A172 (cell line): ENCODE measurements around the gene BHMT. TPM values are rescaled to one million over a fixed set of nuclear protein-coding genes. Genes with fewer than 3 reads are reported as not detected.

Experiments
- DNase-seq: peaks from one replicate; pipeline ENCODE4 v3.0.0-alpha.2; 2015; ENCODE audit warnings: low spot score
- total RNA-seq: library from RNA; depleted of rRNA; stranded (reverse); fragments of >200 nt; shearing (Covaris generic); gene quantifications from 2 replicates; pipeline ENCODE4 v1.2.3, GENCODE V29; 2014; rRNA removed

Gene BHMT, protein sequence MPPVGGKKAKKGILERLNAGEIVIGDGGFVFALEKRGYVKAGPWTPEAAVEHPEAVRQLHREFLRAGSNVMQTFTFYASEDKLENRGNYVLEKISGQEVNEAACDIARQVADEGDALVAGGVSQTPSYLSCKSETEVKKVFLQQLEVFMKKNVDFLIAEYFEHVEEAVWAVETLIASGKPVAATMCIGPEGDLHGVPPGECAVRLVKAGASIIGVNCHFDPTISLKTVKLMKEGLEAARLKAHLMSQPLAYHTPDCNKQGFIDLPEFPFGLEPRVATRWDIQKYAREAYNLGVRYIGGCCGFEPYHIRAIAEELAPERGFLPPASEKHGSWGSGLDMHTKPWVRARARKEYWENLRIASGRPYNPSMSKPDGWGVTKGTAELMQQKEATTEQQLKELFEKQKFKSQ
- total RNA-seq: not detected in 2 replicates

DNA sequence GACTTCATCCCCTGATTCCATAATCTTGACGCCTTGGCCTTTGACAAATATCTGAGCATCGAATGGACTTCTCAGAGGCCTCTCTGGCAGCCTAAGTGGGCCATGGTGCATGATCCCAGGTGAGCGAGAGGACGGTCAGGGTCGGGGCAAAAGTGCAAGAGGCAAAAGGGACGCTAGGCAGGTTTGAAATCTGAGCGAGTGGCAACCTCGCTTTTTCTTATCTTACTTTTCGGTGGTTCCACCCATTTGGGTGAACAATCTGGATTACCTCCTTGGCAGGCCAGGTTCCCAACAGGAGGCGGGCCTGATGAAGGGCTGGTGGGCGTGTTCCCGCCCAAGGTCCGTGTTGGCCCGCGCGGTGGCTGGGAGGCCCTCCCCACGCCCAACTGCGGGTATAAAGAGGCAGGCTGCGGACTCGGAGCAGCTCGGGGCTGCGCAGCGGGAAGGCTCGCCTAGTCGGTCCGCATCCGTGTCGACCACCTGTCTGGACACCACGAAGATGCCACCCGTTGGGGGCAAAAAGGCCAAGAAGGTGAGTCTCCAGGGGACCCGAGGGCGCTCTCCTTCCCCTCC lies at the start of gene BHMT:
Gene BHMT (plus strand): TSS at position 423 of the 573 bp plus-strand sequence. CDS start 77 bp downstream, at position 500.
- no peak for DNase-seq

DNA sequence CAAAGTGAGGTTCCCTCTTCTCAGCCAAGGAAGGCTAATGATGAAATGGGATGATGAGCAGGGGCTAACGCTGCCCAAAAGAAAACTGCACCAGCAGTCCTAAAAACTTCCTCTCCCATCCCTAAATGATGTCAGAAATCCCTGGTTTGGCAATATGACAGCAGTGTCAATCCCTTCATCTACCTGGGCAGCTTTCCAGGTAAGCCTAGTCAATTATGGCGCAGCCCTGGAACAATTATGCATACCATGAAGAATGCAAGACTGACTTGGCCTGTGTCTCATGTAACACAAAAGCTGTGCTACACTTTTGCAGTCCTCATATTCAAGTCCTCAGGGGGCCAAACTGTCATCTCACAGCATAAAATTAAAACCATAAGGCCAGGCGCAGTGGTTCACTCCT lies 49.2 kb upstream of the BHMT start:
- no peak for DNase-seq

DNA sequence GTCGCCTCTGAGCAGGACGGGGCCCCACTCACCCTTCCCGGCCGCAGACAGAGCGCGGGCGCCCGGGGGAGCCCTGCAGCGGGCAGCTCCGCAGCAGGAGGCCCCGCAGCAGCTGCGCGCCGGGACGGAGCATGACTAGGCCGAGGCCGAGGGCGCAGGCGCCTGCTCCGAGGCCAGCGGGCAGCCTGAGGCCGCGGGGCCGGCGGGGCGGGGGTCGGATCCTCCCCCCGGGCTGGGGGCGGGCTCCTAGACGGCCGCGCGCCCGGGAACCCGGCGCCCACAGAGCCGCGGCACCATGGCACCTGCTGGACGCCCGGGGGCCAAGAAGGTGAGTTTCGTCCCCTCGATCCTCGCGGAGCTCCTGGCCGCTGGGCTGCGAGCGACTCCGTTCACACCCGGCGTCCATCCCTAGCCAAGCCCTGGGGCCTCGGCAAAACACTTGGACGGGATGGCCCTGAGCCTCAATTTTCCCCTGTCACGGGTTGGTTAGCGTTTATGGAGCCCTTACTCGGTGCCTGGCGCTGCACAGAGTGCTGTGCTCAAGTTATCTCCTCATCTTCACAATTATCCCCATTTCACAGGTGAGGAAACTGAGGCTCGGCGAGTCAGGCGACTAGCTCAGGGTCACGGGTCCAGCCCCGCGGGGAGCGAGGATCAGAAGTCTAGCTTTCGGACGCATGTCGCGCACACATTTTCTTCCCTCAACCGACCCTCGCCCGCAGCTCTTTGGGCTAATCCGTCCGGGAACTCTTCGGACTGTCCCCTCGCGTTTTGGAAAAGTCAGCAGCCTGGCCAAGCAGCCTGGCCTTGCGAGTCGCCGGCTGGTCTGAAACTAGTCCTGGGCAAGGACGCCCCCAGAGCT lies 41.9 kb upstream of the BHMT start, which contains the start of the genes BHMT2 and DMGDH:
Gene BHMT2 (plus strand): TSS at position 280 of the 862 bp plus-strand sequence. CDS start 16 bp downstream, at position 296.
Gene DMGDH (minus strand): TSS at position 187 of the 862 bp plus-strand sequence. CDS start 54 bp downstream, at position 133.
- no peak for DNase-seq

DNA sequence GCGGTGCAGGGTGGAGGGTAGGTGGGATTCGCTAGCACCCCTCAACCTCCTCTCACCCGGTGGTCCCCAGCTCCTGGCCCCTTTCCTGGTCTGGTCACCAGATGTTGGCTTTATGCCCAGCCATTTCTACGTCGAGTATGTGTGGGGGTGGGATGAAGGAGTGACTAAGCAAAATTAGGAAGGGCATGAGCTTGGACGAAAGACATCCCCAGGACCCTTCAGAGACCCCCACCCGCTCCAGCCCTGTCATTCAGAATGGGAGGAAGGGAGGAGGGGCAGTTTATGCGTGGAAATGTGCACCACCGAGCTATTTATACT lies 41.3 kb upstream of the BHMT start:
- no peak for DNase-seq

DNA sequence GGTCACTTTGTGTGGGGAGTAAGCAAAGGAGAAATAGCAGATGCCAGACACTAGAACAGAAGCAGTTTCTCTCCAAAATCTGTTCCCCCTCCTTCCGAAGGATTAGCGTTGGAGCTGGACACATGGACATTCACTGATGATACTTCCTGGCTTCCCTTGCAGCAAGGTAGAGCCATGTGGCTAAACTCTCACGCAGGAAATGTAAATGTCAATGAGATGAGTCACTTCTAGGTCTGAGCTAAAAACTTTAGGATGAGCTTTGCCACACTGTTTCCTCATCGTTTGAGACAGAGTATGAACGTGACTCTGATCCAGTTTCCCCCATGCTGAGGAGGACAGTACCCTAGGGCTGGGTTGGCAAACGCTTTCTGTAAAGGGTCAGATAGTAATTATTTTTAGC lies 37.0 kb upstream of the BHMT start:
- peak; percentile 67 for DNase-seq

DNA sequence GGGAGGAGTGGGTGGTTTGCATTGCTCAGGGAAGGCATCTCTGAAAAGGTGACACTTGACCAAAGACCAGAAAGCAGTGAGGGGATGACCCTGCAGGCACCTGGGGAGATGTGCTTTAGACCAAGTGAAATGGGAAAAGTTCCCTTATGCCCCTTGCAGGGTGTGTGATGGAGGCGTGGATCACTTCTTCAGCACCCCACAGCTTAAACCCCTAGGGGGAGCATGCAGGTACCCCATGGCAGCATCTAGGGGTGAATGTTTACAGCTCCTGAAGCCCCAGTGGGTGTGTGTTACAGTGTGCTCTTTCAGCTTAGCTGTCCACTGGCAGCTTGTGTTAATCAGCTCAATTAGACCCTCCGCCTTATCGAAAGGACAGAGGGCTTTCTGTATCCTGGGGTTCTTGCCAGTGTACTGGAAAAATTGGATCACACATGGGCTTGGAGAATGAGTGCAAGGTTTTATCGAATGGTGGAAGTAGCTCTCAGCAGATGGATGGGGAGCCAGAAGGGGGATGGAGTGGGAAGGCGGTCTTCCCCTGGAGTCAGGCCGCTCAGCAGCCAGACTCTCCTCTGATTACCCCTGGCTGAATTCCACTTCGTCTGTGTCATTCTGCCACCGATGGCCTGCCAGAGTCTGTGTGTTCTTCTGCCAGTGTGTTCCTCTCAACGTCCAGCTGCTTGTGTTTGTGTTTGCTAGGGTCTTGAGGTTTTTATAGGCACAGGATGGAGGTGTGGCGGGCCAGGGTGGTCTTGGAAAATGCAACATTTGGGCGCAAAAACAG lies 35.8 kb upstream of the BHMT start:
- DNase-seq: no peak

DNA sequence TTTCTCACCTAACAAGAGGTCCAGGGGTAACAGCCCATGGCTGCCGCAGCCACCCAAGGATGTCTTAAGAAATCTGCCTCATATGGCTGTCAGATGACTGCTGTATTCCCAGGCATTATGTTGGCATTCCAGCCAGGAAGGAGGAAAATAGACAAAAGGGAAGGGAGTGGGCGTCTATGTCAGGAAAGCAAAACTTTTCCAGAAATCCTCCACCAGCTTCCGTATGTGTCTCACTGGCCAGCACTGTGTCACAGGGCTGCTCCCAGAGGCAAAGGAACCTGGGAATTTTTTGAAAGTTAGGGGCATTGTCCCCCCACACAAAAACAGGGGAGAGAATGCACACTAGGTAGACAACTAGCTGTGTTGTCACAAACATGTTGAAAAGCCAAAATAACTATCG lies 34.8 kb upstream of the BHMT start:
- DNase-seq: no peak

DNA sequence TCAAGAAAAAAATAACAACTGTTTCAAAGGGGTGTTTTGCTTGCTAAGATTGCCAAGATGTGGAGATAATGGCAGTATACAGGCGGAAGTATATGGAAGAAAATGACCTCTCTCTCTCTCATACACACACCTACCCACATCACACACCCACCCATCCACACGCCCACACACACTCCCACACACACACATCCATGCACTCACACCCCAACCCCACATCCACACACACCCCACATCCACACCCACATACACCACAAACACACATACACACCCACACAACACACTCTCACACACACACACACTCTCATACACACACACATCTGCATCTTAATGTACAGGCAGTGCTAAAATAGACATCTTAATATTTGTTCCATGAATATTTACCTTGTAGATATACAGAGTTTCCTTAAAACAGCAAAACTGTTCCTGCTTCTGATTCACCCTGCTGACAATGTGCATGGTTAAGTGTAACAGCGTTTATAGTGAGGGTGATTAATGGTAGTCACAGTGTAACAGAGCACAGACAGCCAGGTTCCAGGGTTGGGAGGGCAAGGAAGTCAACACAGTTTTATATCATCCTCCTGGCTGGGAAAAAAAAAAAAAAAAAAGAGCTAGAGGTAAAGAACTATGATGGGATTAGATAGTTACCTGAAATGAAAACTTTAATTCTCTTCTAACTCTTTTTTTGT lies 33.8 kb upstream of the BHMT start:
- peak; percentile 6 for DNase-seq

DNA sequence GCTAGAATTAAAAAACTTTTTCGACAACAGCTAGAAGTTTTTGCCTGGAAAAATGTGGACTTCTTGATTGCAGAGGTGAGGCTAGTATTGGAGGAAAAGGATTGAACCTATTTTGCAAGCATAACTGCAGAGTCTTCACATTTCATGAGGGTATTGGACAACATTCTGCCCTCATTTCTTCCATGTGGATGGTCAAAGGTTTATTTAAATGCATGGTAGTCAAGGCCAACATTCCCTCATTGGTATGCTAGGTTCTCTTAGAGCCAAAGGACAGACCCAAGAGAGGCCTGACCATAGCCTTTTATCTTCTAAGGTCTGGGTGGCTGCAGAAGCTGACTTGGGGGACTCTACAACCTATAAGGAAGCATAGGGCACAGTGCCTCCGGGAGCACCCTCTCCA lies 30.8 kb upstream of the BHMT start:
- DNase-seq: no peak

DNA sequence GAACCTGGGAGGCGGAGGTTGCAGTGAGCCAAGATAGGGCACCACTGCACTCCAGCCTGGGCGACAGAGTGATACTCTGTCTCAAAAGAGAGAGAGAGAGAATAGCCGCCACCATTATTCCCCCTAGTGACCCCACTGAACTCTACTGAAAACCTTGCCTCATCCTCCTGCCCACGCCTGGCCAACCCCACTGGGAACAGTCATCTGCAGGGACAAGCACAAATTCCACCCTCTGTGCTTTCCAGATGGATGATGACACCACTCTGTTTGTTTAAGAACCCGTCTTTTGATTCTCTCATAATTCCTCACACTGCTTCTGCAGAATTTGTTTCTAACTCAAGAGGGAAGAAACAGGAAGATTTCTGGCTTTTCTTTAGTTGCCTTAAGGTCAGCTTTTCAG lies 29.8 kb upstream of the BHMT start:
- no peak for DNase-seq

DNA sequence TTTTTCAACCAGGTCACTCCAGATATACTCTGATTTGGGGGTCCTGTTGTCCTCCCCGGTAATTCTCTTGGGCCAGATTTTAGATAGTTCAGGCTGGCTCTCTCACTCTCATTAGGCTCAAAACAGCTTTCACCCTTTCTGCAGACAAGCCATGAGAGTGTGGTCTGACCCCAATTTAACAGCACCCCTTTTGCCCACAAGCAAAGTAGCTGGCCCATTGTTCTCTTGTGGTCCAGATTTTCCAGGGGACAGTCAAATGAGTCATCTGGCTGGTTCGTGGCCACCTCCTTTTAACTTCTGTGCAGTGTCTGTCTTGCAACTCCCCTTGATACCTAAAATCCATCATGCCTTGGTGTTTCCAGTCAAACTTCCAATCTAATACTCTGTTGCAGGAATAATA lies 25.5 kb upstream of the BHMT start:
- DNase-seq: peak; percentile 32

DNA sequence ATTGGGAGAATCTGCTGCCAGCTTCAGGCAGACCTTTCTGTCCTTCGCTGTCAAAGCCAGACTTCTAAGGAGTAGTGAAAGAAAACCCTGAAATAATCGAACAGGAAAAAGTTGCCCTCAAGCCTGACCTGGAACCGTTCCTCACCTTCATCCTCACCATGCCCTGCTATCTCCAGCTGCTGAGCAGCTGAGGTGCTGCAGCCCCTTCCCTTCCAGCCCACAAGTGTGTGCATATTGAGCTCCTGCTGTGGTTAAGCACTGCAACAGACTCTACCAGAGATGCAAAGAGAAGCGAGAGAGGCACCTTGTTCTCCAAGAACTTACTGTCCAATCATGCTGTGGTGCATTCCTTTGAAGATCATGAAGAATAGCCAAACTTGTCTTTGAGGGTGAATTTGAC lies 23.1 kb upstream of the BHMT start:
- DNase-seq: no peak

DNA sequence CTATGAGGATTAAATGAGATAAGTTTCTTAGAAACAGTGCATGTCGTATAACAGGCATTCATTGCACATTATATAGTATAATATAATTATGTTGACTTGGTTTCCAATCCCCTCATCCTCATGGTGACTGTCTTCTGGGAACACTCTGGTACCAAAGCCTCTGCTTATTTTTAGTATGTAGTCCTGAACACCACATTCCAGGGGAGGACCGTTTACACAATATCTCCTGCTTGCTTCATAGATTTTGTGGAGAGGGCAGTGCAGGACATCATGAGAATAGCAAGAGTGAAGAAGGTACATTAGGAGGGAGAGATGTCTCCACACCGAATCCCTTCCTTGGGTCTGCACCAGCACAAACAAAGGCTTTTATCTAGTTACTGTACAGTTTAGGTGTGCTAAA lies 20.5 kb upstream of the BHMT start:
- DNase-seq: no peak

DNA sequence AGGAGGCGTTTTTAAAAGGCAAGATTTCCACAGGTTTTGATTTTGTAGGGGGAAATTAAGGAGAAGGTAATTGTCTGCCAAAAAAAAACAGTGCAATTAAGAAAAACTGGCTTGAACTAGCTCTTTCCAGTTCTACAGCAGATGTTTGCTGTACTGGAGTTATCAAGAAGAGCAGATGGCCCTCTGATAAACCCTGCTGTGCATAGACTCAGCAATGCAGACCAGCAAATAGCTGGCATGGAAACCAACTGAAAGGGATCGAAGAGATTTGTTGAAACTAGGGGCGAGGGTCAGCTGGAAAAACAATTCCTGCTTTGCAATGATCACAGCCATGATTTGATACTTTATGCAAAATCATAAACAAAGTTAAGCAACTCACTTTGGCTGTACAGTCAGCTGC lies 17.8 kb upstream of the BHMT start:
- no peak for DNase-seq

DNA sequence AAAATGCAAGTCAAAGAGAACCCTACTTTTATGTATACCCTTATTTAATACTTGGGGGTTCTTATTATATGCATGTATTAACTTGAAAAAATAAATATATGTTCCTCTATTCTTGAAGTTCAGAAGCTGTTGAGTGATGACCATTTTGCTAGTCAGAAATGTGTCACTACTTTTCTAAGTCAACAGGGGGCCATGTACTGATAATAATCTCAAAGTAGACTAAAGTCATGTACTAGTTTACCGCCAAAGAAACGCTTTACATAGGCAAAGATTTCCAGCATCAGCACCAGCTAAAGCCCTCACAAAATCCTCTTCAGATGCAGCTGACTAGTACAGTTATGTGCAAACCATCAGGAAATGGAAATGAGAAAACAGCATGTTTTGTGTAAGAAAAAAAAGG lies 5.7 kb upstream of the BHMT start:
- DNase-seq: no peak

DNA sequence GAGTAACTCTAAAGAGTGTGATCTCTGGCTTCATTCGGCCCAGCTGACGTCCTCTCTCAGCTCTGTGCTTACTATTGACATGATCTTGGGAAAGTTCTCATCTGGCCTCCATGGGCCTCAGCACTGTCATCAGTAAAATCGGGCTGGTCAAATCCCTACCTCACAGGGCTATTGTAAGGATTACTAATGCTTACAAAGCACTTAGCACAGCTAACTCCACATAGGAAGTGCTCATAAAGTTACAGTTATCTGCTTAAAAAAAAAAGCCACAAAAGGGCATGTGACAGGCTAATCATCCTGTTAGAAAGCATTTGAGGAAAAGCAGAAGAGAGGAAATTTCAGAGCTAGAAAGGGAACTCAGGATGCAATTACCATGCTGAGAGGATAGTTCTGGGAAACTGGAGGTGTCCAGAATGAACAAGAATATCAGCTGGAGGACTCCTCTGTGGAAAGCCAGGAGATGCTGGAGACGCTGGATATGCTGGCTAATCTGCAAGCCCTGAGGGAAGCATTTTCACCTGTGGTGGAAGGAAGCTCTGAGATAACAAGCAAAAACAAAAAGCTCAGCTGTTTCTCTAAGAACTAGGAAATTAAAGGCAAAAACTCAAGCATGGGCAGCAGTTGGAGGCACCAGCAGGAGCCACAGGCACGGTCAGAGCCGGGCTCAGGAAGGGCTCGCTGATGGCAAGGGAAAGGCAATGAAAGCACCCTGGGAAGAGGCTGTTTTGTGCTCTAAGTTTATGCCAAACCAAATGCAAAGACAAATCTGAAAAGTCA lies 4.4 kb upstream of the BHMT start:
- peak; percentile 69 for DNase-seq

DNA sequence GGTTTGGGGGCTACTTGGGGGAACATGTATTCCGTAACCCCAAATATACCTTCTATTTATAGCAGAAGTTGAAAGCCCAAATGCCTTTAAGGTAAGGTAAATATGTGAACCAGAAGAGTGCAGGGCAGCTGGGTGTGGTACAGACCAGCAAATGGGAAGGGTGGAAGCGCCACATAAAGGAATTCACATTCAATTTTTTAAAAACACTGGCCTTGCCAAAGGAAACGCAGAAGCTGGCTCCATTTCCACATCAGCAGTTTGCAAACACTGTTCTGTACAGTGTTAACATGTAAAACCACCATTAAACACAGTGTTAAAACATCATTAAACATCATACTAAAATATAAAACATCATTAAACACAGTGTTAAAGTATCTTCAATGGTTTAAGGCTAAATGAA lies 3.5 kb upstream of the BHMT start:
- DNase-seq: no peak

DNA sequence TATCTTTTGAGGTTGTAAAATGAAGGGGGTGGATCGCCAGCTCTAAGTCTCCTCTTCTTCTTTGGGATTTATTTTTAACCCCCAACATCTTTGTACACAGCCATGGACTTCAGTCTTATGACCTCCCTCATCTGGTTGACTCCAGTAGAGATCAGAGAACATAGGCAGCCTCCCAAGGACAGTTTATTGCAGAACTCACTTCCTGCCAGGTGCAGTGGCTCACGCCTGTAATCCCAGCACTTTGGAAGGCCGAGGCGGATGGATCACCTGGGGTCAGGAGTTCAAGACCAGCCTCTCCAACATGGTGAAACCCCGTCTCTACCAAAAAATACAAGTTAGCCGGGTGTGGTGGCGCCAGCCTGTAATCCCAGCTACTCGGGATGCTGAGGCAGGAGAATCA lies 2.8 kb upstream of the BHMT start:
- DNase-seq: no peak

DNA sequence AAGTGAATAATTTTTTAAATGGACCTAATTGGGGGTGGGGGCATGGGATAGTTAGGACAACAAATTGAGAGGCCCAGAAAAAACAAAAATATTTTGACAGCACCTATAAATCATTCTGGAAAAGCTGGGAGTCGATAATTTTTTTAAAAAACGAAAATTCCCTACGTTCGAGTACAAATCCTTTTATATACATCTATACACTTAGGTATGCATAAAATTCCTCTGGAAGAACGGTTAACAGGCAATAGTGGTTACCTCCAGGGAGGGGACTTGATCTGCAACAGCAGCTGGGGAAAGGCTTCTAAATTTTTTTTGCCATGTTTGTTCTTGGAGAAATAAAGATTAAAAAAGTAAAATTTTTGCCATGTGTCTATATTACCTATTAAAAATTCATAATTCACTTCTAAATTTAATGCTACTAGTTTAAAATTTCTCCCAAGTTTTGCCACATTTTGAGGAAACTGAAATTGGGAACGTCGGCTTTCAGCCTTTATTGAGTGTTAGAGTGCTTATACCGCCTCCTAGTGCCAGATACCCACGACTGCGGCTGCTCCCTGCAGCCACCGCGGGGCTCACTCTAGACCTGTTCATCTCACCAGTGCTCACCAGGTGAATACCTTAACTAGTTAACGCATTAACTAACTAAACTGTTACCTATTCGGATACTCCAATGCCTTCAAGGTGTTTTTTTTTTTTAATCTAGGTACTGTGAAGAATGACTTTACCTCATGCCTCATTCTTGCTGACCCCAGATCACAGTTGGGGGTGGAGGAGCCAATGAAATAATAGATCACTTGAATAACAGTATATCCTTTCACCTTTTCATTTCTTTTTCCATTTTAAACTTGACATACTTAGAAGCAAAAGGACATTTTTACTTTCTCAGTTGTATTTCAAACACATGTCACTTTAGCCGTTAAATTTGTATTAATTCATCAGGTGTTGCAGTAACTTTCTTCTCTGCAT lies 1.8 kb upstream of the BHMT start:
- DNase-seq: no peak
